NCI-H146 treated with DMSO at 0.1 percent for 48 hours (cell line): ENCODE measurements around the gene GATAD2A.

Experiments used
- DNase-seq: peaks from one replicate; lab custom pipeline; 2025; ENCODE audit not compliant: unreplicated experiment; lab: John Stamatoyannopoulos, UW

The GATAD2A gene

GRCh38 chr19:19529783-19530422, 124.4 kb downstream of the GATAD2A start:
- no peak for DNase-seq

DNA sequence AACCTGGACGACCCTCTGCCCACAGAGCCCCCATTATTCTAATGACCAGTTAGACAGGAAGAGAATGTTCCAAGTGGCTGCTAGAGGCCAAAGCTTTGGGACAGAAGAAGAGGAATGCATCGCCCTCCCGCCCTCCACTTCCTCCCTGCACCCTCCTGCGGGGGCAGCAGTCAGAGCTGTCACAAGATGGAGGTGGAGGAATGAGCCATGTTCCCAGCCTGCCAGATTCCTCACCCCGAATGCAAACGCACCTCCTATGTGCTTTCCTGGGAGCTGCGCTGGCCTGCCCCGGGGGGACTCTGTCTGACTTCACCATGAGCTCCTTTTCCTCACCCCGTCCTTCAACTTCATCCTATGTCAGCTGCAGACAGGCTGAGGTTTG, 124.9 kb downstream of the GATAD2A start:
- DNase-seq, result no peak

DNA sequence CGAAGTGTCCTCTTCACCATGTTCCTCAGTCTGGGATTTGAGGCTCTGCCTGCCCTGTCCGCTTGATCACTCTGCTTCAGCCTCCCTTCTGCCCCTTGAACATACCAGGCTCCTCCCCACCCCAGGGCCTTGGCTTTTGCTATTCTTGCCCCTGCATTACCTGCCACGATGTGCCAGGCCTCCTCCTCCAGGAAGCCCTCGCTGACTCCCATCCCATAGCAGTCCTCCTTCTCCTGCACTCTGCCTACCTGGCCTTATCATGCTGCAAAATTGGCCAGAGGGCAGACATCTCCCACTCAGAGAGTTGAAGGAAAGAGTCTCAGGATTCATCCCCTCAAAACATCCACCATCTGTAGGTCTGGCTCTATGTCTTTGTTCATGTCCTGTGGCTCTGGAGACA, 125.4 kb downstream of the GATAD2A start:
- no peak for DNase-seq

DNA sequence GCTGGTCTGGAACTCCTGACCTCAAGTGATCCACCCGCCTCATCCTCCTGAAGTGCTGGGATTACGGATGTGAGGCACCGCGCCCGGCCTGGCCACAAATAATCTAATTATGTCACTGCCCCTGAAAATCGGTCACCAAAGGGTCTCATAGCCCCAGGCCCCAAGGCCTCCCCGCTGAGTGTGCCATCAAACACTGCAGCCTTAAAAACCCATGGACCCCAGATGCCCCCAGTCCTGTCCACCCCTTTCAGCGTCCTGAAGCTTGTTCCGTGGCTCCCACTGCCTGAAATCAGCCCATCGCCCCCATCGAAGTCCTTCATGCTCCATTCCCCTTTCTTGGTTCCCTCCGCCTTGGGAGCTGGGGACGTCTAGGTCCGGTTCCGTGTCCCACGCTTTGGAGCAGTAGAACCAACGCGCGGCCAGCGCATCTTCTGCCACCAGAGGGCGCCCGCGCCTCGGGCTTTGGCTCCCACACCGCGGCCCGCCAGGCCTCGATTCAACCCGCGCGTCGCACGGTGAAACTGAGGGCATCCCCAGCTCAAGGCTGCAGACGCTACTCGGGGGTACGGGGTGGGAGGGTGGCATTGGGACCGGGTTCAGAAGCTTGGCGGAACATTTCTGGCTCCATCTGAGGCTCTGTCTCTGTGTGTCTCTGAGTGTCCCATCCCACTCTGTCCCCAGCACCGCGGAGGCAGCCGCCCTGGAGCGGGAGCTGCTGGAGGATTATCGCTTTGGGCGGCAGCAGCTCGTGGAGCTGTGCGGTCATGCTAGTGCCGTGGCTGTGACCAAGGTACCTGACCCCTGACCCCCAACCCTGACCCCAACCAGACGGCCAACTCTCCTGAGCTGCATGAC, 126.7 kb downstream of the GATAD2A start:
- peak; percentile 34 for DNase-seq

- no peak for DNase-seq
Measured at GRCh38 chr19:19532806-19533701, 127.6 kb downstream of the GATAD2A start.

DNA sequence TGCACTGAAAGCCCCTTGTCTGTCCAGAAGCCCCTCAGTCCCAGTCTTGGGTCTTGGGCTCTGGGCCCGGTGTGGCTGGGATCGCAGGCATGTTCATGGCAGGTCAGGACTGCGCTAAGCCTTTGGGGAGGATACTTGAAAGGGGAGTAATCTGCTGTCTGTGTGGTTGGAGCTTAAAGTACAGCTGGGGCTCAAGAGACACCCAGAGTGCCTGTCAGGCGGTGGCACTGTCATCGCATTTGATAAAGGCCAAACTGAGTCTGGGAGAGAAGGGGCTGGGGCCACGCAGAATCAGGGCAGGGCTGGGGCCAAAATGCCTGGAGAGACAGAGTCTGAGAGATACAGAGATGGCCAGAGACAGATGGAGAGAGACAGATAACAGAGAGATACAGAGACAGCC, 128.4 kb downstream of the GATAD2A start:
- no peak for DNase-seq

DNA sequence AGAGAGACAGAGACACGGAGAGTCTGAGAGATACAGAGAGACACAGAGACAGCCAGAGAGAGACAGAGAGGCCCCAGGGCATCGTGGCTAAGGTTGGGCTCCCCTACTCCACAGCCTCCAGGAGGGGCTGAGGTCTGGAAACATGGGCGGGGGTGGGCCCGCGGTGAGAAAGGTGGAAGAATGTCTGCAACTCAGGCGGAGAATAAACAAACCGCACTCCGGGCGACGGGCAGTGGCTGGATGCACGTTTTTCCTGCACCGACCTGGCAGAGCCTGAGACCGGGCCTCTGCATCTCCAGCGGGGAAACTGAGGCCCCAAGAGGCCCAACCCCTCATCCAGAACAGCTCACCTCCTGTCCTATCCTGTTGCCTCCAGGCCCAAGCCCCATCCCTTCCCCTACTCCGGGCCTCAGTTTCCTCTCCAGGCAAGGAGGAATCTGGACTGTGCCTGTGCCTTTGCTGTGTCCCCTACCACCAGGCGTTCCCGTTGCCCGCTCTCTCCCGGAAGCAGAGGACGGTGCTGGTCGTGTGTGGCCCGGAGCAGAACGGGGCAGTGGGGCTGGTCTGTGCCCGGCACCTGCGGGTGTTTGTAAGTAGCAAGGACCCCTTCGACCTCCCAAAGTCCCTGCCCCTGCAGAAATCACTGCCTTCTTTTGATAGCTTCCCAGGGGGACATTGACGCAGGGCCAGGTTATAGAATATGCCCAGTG, 129.2 kb downstream of the GATAD2A start:
- no peak for DNase-seq

DNA sequence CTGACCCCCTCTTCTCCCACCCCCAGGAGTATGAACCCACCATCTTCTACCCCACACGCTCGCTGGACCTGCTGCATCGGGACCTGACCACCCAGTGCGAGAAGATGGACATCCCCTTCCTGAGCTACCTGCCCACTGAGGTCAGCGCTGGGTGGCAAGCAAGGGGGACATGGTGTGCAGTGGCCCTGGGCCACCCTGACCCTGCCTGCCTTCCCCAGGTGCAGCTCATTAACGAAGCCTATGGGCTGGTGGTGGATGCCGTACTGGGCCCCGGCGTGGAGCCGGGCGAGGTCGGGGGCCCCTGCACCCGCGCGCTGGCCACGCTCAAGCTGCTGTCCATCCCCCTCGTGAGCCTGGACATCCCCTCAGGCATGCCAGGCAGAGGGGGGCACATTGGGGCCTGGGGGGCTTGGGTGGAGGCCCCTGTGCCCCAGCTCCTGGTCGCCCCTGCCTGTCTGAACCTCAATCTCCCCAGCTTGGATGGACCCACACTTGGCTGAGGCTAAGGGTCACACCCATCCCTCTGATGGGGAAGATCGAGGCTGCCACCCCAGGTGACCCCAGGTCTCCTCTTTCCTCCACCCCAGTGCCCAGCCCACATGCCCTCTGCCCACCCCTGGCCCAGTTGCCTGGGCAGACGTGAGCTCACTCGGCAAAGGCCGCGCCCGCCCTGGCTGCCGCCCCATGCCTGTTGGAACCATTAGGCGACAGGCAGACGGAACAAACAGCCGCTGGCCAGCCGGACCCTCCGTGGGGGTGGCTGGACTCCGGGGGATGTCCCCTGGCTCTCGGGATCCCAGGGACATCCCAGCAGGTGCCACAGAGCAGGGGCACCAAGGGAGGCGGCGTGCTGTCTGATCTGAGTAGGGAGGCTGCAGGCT, 130.1 kb downstream of the GATAD2A start:
- no peak for DNase-seq

GRCh38 chr19:19537075-19538048, 131.9 kb downstream of the GATAD2A start:
- no peak for DNase-seq

GRCh38 chr19:19538061-19538784, 132.7 kb downstream of the GATAD2A start, which contains the start of gene CILP2:
CILP2 (plus strand) TSS chr19:19538265; CDS start chr19:19538350, 85 bp downstream.
- peak; percentile 36 for DNase-seq

GRCh38 chr19:19538785-19539166, 133.3 kb downstream of the GATAD2A start:
- DNase-seq, result no peak

DNA sequence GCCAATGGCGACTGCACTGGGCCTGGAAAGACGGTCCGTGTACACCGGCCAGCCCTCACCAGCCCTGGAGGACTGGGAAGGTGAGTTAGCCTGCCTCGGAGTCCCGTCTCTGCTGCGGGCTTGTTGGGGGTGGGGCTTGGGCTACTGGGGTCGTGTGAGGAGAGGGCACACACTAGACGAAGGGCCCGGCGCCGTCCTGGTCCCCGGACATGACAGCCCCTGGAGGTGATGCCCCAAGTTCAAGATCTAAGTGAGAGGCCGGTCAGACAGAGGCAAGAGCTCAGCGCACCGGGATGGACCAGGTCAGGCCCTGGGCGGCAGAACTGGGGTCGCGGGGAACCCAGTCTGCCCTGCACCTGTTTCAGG, 134.2 kb downstream of the GATAD2A start:
- no peak for DNase-seq

GRCh38 chr19:19540064-19540714, 134.7 kb downstream of the GATAD2A start:
- DNase-seq, result no peak

DNA sequence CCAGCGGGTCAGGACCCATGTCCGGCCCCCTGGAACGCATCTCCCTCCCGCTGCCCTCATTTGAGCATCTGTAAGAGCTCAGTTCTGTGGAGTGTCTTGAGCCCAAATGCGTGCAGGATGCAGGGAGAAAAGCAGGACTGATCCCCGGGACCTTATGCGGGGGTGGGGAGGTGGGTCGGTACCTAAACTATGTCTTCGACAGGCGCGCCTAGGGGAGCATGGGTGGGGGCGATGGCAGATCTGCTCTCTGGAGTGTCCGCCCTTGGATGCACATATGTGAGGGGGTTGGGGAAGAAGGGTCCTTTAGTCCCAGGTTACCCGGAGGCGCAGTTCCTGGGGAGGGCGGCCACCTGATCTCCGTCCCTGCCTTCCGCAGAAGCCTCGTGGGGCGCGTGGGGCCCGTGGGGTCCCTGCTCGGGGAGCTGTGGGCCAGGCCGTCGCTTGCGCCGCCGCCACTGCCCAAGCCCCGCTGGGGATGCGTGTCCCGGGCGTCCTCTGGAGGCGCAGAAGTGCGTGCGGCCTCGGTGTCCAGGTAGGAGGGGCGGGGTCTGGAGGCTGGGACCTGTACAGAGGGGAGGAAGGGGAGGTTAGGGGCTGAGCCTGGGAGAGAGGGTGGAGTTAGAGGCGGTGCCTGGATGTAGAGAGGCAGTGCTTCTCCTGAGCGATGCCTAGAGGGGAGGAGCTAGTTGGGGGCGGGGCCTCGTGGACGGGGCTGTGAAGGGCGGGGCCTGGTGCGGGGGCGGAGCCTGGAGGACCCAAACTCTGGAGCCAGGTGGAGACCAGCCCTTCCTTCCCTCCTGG, 135.4 kb downstream of the GATAD2A start:
- peak; percentile 94 for DNase-seq

GRCh38 chr19:19541616-19542015, 136.1 kb downstream of the GATAD2A start:
- no peak for DNase-seq

- no peak for DNase-seq
Measured at GRCh38 chr19:19542507-19542906, 137.0 kb downstream of the GATAD2A start.

GRCh38 chr19:19543101-19543500, 137.6 kb downstream of the GATAD2A start:
- DNase-seq, result no peak
